Dendritic cell treated with granulocyte-macrophage colony-stimulating factor and Interleukin-4, amounts not matched to agents 40 ng/mL and 50 ng/mL, for 4 days (primary cell): ENCODE measurements around the gene RXRA.
"Not testable (repeated sequence)": the region's sequence is repeated elsewhere in the genome, so short reads cannot be mapped to it uniquely, and the experiment has no call there.

Experiments
- H3K27ac Mint-ChIP-seq: one replicate; pipeline ENCODE4 v1.8.0; 2022; ENCODE audit warnings: mild to moderate bottlenecking, mixed read lengths
- H3K27me3 Mint-ChIP-seq: one replicate; pipeline ENCODE4 v1.8.0; 2022; ENCODE audit warnings: mild to moderate bottlenecking, mixed read lengths
- H3K36me3 Mint-ChIP-seq: one replicate; pipeline ENCODE4 v1.8.0; 2022; ENCODE audit warnings: low read depth, mixed read lengths
- H3K4me1 Mint-ChIP-seq: one replicate; pipeline ENCODE4 v1.8.0; 2022; ENCODE audit warnings: low read depth, mixed read lengths
- H3K4me3 Mint-ChIP-seq: one replicate; pipeline ENCODE4 v1.8.0; 2022; ENCODE audit warnings: mild to moderate bottlenecking, moderate library complexity, mixed read lengths
- H3K9me3 Mint-ChIP-seq: one replicate; pipeline ENCODE4 v1.8.0; 2022; ENCODE audit warnings: mixed read lengths
- intact Hi-C: fragments of 100-400 bp; cut with micrococcal nuclease; formaldehyde crosslinking; loops from one replicate; pipeline ENCODE4 v1.15.0; 2022

RXRA gene

GRCh38 chr9:134298000-134298399, 28.3 kb upstream of the RXRA start:
- no peaks in the 10 kb centered on the region for H3K9me3 Mint-ChIP-seq
- no peaks in the 10 kb centered on the region for H3K36me3 Mint-ChIP-seq
- no peak overlapping the region for H3K4me3 Mint-ChIP-seq
- intact Hi-C loops = no loop called here
- peaks cover 24% of the 10 kb centered on the region for H3K4me1 Mint-ChIP-seq
- H3K27ac Mint-ChIP-seq = no peak overlapping the region
- peaks cover 49% of the 10 kb centered on the region for H3K27me3 Mint-ChIP-seq

DNA sequence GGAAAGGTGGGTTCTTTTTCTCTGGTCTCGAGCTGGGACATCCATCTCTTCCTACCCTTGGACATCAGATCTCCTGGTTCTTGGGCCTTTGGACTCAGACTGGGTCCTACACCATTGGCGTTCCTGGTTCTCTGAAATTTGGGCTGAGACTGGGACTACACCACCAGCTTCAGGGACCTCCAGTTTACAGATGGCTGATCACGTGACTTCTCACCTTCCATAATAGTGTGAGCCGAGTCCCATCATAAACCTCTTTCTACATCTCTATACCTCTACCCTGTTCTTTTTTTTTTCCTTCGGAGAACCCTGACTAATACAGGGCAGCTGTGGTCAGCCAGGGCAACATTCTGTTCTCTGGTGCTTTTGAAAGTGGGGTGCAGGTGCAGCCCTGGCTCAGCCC, 27.2 kb upstream of the RXRA start:
- peaks cover 14% of the 10 kb centered on the region for H3K4me1 Mint-ChIP-seq
- no peak overlapping the region for H3K4me3 Mint-ChIP-seq
- H3K36me3 Mint-ChIP-seq = no peaks in the 10 kb centered on the region
- intact Hi-C loops = no loop called here
- peaks cover 41% of the 10 kb centered on the region for H3K27me3 Mint-ChIP-seq
- H3K9me3 Mint-ChIP-seq = no peaks in the 10 kb centered on the region
- no peak overlapping the region for H3K27ac Mint-ChIP-seq

GRCh38 chr9:134299883-134300282, 26.4 kb upstream of the RXRA start:
- no peaks in the 10 kb centered on the region for H3K9me3 Mint-ChIP-seq
- peaks cover 6% of the 10 kb centered on the region for H3K4me1 Mint-ChIP-seq
- no peak overlapping the region for H3K4me3 Mint-ChIP-seq
- H3K36me3 Mint-ChIP-seq = no peaks in the 10 kb centered on the region
- peaks cover 38% of the 10 kb centered on the region for H3K27me3 Mint-ChIP-seq
- intact Hi-C loops = no loop called here
- no peak overlapping the region for H3K27ac Mint-ChIP-seq

DNA sequence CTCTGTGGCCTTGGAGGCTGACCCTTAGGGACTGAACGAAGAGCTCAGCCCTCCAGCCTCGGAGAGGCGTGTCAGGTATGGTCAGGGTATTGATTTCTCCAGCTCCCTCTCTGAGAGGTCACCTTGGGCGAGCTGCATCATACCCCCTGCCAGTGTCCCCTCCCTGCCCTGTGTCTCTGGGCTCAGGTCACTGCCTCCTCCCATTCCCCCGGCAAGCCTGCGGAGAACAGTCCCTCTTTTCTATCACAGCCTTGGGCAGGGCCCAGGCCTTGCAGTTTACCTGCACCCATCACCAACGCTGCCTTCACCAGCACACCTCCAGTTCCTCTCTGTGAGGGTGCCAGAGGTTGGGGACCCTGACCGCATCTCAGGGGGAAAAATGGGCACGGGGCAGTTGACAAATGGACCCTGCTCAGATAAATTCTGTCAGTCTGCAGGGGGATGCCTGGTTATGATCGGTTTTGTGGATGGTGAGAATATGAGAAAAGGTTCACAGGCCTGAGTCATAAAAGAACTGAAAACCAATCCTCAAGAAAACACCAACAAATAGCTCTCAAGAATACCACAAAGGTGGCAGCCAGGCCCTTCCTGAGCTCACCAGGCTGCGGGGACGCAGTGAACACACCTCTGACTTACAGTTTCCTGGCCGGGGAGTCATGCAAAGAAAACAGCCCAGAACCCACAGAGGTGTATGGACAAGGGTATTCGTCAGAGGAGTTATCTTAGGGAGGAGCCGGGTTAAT, 24.7 kb upstream of the RXRA start:
- no peak overlapping the region for H3K4me3 Mint-ChIP-seq
- H3K9me3 Mint-ChIP-seq = no peaks in the 10 kb centered on the region
- H3K36me3 Mint-ChIP-seq = no peaks in the 10 kb centered on the region
- intact Hi-C loops = no loop called here
- peaks cover 27% of the 10 kb centered on the region for H3K27me3 Mint-ChIP-seq
- no peak overlapping the region for H3K27ac Mint-ChIP-seq
- H3K4me1 Mint-ChIP-seq = peaks cover 6% of the 10 kb centered on the region

DNA sequence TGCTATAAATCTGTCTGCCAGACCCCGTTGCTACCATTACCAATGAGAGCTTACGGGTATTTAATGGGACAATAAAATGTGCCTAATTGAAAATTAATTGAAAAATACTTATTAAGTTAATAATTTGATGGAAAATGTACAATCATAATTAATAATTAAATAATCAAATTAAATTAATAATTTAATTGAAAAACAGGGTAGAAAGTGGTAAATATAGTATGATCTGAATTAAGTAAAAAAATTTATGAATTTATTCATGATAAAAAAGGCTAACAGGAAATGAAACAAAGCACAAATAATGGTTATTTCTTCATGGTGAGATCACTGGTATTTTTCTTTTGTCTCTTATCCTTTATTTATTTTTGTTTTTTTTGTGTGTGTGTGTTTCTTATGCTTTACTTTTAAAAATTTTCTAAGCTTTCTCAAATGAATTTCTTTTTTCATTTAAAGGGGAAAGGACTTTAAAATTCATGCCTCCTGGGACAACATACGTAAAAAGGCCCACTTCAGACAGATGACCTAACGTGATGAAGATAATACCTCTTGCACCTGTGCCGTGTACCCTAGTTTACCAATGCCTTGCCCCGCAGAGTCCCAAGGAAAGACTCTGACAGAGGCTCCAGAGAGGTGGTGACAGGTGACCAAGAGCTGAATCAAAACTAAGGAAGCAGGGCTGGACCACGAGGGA, 24.0 kb upstream of the RXRA start:
- no peaks in the 10 kb centered on the region for H3K36me3 Mint-ChIP-seq
- intact Hi-C loops = no loop called here
- no peak overlapping the region for H3K27ac Mint-ChIP-seq
- peaks cover 6% of the 10 kb centered on the region for H3K4me1 Mint-ChIP-seq
- no peak overlapping the region for H3K4me3 Mint-ChIP-seq
- no peaks in the 10 kb centered on the region for H3K9me3 Mint-ChIP-seq
- H3K27me3 Mint-ChIP-seq = peaks cover 30% of the 10 kb centered on the region

- H3K27ac Mint-ChIP-seq = no peak overlapping the region
- intact Hi-C loops = no loop called here
These were observed 22.7 kb upstream of the RXRA start for GRCh38 chr9:134303601-134304000.

GRCh38 chr9:134304261-134304660, 22.0 kb upstream of the RXRA start:
- intact Hi-C loops = no loop called here
- no peak overlapping the region for H3K27ac Mint-ChIP-seq
- H3K27me3 Mint-ChIP-seq = peaks cover 34% of the 10 kb centered on the region
- no peak overlapping the region for H3K4me3 Mint-ChIP-seq
- peaks cover 6% of the 10 kb centered on the region for H3K4me1 Mint-ChIP-seq
- no peaks in the 10 kb centered on the region for H3K36me3 Mint-ChIP-seq
- H3K9me3 Mint-ChIP-seq = no peaks in the 10 kb centered on the region

More at GRCh38 chr9:134303601-134304000, 22.7 kb upstream of the RXRA start:
- peaks cover 30% of the 10 kb centered on the region for H3K27me3 Mint-ChIP-seq
- peaks cover 6% of the 10 kb centered on the region for H3K4me1 Mint-ChIP-seq
- no peaks in the 10 kb centered on the region for H3K9me3 Mint-ChIP-seq
- no peaks in the 10 kb centered on the region for H3K36me3 Mint-ChIP-seq
- H3K4me3 Mint-ChIP-seq = no peak overlapping the region

DNA sequence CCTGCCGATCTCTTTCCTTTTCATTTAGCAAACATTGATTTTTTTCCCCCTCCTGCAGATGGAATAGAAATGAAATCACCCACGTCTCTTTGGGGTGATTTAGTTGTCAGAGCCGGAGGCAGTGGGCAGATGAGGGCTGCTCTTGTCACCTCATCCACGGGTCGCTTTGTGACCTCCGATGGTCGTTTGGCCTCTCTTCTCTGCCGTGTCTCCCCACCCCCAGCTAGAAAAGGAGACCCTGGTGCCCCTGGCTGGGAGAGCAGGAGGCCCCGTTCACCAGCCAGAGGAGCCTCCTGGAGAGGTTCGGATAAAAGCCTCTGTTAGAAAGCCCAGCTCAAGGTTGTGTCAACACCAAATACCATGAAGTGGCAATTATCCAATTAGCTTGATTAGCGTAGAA, 21.6 kb upstream of the RXRA start:
- intact Hi-C loops = no loop called here
- Mint-ChIP-seq H3K36me3 (no peaks in the 10 kb centered on the region), H3K4me1 (peaks cover 6% of the 10 kb centered on the region), H3K27me3 (peaks cover 31% of the 10 kb centered on the region), H3K27ac (no peak overlapping the region), H3K9me3 (no peaks in the 10 kb centered on the region), H3K4me3 (no peak overlapping the region)

DNA sequence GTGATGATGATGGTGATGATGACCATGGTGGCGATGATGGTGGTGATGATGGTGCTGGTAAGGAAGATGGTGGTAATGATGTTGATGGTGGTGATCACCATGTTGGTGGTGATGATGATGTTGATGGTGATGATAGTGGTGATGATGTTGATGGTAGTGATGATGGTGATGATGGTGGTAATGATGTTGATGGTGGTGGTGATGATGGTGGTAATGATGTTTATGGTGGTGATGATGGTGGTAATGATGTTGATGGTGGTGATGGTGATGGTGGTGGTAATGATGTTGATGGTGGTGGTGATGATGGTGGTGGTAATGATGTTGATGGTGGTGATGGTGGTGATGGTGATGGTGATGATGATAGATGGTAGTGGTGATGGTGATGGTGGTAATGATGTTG, 20.7 kb upstream of the RXRA start:
- Mint-ChIP-seq H3K4me1 (no peaks in the 10 kb centered on the region), H3K27me3 (peaks cover 28% of the 10 kb centered on the region), H3K4me3 (no peak overlapping the region), H3K9me3 (no peaks in the 10 kb centered on the region), H3K27ac (no peak overlapping the region), H3K36me3 (no peaks in the 10 kb centered on the region)
- intact Hi-C loops = no loop called here

GRCh38 chr9:134306042-134306441, 20.2 kb upstream of the RXRA start:
- H3K4me3 Mint-ChIP-seq, H3K4me1 Mint-ChIP-seq: not testable (repeated sequence)
- peaks cover 25% of the 10 kb centered on the region for H3K27me3 Mint-ChIP-seq

GRCh38 chr9:134306636-134307600, 19.3 kb upstream of the RXRA start:
- intact Hi-C loops = no loop called here

More at GRCh38 chr9:134306042-134306441, 20.2 kb upstream of the RXRA start:
- H3K9me3 Mint-ChIP-seq, intact Hi-C loops, H3K36me3 Mint-ChIP-seq, H3K27ac Mint-ChIP-seq: not testable (repeated sequence)

DNA sequence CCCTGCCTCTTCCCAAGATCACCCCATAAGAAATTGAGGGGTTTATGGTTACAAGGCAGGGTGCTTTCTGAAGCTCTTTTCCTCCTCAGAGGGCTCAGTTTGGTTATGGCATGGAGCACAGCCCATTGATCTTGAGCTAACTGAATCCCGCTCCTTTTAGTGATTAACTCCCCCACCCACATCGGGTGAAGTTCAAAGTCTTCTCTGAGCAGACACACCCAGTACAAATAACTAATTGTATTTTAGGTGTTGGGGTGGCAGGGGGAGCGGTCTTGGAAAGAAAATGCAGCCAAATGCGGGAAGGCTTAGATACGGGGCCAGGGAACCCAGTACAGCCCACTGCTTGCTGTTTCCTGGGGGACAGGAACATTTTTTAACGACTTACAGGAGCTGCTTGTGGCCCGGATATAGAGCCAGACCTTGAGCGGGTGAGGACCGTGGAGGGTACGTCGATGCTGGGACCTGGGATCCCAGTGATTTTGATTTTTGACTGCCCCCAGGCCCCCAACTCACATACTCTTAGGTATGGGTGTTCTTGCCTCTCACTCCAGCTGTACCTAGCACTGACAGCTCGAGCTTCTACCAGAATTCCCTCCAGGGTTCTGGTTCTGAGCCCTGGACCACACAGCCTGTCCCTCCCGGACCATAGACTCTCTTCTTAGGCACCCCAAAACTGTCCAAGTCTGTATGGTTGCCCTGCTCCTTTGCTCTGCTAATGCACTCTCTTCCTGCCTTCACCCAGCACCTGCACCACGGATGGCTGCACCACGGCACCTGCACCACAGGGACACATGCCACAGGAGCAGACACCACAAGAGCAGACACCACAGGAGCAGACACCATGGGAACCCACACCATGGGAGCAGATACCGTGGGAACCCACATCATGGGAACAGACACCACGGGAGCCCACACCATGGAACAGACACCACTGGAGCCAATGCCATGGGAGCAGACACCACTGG, 18.3 kb upstream of the RXRA start:
- Mint-ChIP-seq H3K9me3 (no peaks in the 10 kb centered on the region), H3K36me3 (no peaks in the 10 kb centered on the region), H3K4me3 (no peak overlapping the region), H3K27me3 (peaks cover 20% of the 10 kb centered on the region), H3K4me1 (no peaks in the 10 kb centered on the region), H3K27ac (no peak overlapping the region)
- intact Hi-C loops = no loop called here

More at GRCh38 chr9:134306636-134307600, 19.3 kb upstream of the RXRA start:
- Mint-ChIP-seq H3K27me3 (peaks cover 20% of the 10 kb centered on the region), H3K4me3 (no peak overlapping the region), H3K36me3 (no peaks in the 10 kb centered on the region), H3K27ac (no peak overlapping the region), H3K9me3 (no peaks in the 10 kb centered on the region), H3K4me1 (no peaks in the 10 kb centered on the region)

DNA sequence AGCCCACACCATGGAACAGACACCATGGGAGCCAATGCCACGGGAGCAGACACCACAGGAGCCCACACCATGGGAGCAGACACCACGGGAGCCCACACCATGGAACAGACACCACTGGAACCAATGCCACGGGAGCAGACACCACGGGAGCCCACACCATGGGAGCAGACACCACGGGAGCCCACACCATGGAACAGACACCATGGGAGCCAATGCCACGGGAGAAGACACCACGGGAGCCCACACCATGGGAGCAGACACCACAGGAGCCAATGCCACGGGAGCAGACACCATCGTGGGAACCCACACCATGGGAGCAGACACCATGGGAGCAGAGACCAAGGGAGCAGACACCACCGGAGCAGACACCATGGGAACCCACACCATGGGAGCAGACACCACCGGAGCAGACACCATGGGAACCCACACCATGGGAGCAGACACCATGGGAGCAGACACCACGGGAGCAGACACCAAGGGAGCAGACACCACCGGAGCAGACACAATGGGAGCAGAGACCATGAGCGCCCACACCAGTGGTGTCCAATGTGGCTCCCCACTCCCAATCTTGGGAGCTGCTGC, 17.5 kb upstream of the RXRA start:
- intact Hi-C loops = not testable (repeated sequence)

More for the DNA sequence above, 17.5 kb upstream of the RXRA start:
- not testable (repeated sequence) for H3K9me3 Mint-ChIP-seq, H3K36me3 Mint-ChIP-seq, H3K4me3 Mint-ChIP-seq, H3K27ac Mint-ChIP-seq, H3K4me1 Mint-ChIP-seq
- peaks cover 25% of the 10 kb centered on the region for H3K27me3 Mint-ChIP-seq
